ENCODE measurements around the gene CAMSAP1.

The CAMSAP1 gene

DNA sequence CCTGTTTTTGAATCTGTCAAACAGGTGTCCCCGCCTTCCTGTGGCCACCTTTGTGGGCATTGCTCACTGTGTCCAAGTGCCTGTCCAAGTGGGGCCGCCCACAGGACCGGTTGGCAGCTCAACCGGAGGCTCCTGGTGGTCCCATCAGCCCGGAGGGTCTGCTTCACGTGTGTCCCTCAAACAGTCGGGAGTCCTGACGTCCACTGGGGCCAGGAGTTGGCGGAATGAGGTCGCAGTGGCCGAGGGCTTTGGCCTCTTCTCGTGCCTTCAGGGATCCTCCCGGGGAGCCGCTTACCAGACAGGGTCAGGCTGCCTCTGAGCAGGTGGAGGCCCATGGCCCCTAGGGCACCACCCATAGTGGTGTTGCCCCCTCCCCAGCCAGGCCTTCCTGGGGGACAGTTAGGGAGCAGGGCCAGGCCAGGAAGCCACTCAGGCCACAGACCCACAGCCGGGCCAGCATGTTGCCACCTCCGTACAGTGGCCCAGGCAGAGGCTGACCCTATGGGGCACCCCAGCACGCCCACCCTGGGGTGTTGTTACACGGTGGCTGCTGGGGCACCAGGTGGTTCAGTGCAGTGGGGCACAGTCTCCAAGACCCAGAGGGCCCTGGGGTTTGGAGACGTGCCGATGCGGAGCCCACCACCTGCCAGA is 135.8 kb downstream of the CAMSAP1 start:
- DNase-seq: no peak

DNA sequence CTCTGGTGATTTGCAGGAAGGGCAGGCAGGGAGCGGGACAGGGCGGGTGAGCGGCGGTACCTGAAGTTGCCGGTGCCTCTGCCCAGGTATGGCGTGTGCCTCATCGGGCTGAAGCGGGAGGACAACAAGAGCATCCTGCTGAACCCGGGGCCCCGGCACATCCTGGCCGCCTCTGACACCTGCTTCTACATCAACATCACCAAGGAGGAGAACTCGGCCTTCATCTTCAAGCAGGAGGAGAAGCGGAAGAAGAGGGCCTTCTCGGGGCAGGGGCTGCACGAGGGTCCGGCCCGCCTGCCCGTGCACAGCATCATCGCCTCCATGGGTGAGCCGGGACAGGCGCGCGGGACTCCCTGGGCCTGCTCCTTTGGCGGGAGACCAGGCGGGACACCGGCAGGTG is 136.6 kb downstream of the CAMSAP1 start:
- no peak for DNase-seq

DNA sequence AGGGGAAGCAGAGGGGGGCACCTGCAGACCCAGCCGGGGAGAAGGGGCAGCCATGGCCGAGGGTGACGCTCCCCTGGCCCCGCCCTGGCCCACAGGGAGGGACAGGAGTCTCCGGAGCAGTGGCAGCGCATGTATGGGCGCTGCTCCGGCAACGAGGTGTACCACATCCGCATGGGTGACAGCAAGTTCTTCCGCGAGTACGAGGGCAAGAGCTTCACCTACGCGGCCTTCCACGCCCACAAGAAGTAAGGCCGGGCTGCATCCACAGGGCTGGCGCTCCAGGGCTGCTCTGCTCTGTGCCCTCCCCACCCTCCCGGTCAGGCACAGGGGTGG is 137.2 kb downstream of the CAMSAP1 start:
- DNase-seq: no peak

DNA sequence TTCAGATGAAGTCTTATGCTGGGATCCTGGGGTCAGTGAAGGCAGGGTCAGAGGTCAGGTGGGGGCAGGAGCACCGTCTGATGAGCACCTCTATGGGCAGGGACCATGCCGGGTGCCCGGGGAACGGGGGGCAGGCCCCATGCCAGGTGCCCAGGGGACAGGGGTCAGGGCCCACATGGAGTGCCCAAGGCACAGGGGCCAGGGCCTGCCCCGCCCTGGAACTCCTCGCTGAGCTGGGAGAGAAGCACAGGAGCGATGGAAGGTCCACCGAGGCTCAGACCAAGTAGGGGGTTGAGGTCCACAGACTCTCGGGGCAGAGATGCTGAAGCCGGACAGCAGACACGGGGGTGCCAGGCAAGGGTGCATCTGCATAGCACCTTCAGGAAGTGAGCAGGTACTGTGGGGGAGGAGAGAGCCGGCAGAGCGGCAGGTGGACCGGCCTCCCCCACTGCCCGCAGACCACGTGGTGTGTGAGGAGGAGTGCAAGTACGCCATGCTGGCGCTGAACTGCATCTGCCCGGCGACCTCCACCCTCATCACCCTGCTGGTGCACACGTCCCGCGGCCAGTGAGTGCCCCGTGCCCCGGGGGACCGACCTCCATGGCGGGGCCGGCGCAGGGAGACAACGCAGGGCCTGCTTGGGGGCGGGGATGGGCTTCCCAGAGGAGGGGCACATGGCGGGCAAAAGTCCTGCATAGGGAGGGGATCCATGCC is 137.7 kb downstream of the CAMSAP1 start:
- no peak for DNase-seq

DNA sequence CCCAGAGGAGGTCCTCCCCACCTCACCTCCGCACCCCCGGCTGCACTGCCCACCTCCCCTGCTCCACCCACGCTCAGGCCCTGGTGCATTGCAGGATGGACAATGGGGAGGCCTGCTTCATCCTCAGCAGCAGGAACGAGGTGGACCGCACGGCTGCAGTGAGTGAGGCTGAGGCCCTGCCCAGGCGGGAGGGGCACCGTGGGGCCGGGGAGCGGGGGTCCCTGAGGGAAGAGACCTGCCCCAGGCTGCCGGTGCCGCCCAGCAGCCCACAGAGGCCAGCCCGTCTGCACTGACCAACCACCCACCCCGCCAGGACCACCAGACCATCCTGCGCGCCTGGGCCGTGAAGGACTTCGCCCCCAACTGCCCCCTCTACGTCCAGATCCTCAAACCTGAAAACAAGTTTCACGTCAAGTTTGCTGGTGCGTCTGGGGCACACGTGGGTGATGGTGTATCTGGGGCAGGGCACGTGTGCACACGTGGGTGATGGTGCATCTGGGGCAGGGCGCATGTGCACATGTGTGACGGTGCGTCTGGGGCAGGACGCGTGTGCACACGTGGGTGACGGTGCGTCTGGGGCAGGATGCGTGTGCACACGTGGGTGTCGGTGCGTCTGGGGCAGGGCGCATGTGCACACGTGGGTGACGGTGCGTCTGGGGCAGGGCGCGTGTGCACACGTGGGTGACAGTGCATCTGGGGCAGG is 138.7 kb downstream of the CAMSAP1 start:
- DNase-seq: no peak

DNA sequence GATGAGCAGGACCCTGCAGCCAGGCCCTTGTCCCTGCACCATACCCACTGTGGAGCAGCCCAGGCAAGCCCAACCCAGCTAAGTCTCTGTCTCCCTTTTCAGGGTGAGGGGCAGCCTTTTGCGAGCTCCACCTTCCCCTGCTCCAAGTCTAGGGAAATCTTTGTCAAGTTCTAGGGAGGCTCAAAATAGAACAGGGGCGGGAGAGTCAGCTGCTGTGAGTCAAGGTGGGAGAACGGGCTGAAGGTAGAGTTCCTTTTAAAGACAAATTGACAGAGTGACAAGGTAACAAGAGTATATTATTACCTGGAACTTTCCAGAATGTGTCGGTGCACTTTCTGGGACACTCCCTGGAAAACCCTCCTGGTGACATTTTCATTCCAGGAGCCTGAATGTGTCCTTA is 140.6 kb downstream of the CAMSAP1 start:
- no peak for DNase-seq

DNA sequence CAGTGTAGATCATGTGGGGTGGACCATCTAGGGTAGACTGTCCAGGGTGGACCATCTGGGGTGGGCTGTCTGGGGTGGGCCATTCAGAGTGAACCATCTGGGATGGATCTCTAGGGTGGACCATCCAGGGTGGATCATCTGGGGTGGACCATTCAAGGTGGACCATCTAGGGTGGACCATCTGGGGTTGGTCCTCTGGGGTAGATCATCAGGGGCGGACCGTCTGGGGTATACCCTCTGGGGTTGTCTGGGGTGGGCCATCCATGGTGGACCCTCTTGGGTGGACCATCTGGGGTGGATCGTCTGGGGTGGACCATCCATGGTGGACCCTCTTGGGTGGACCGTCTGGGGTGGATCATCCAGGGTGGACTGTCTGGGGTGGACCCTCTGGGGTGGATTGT is 141.1 kb downstream of the CAMSAP1 start:
- DNase-seq: no peak

DNA sequence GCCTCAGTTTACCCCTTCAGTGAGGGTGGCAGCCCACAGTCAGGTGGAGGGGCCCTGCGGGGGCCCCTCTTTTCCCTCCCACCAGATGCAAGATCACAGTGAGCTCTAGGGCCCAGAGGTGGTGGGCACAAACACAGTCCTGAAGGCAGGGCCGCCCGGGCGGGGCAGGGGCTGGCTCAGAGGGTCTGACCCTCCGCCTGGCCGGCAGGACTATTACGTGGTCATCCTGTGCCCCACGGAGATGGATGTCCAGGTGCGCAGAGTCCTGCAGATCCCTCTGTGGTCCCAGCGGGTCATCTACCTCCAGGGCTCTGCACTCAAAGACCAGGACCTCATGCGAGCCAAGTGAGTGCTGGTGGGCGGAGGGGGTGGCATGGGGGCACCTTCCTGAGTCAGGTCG is 141.9 kb downstream of the CAMSAP1 start:
- DNase-seq: no peak

DNA sequence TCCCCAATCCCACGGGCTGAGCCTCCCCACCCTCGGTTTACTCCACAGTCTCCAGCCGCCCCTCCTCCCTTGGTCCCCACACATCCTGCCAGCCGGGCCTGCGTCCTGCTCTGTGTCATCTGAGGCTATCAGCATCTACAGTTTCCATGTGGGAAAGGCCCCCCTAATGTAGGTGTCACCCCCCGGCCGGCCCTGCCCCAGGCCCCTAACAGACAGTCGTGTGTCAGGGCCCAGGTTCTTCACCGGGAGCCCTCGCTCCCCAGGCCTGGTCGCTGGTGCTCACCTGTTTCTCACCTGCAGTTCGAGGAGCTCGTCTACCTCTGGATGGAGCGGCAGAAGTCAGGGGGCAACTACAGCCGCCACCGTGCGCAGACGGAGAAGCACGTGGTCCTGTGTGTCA is 142.6 kb downstream of the CAMSAP1 start:
- DNase-seq: no peak

DNA sequence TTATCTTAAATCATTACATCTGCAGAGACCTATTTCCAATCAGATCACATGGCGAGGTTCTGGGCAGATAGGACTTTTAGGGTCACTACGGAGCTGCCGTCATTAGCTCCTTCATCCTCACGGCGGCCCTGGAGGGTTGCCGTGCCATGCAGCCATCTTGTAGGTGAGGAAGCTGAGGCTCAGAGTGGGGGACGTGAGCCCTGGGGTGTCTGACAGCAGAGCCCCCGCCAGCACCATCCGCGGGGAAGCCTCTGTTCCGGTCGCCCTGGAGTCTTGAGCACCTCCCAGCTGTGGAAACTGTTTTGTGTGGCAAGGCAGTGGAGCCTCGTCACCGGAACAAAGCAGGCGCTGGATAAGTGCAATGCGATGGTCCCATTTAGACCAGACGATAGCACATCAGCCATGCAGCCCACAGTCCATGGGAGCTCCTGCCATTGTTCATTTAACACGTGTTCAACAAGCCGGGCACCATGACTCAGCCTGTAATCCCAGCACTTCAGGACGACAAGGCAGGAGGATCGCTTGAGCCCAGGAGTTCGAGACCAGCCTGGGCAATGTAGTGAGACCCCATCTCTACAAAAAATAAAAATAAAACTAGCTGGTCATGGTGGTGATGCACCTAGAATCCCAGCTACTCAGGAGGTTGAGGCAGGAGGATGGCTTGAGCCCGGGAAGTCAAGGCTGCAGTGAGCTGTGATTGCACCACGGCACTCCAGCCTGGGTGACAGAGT is 143.5 kb downstream of the CAMSAP1 start:
- DNase-seq: no peak

DNA sequence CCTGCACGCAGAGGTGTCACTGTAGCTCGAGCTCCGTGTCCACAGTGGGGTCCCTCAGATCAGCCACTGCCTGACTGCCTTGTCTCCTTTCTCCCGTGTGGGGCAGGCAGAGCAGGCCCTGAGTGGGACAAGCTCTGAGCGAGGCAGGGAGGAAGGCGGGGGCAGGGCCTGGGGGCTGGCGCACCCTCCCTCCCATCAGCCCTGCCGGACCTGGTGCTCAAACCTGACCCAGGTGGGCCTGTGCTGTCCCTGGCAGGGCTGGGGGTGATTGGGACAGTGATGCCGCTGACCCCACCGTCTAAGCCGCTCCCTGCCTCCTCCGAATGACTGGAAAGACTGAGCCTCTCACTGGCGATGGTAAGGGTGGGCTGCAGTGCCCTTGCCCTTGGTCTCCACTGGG is 144.4 kb downstream of the CAMSAP1 start:
- DNase-seq: no peak

DNA sequence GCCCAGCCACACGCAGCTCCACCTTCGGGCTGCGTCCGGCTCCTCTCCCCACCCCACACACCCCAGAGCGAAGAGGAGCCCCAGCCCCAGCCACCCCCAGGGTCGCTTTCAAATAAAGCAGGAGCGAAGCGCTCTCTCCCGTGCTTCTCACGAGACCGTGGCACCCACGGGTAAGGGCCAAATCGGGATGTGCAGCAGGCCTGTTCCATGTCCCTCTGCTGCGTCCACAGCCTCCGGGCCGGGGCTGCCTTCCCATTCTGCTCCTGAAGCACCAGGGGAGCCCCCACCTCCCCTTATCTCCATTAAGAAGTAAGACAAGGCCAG is 145.5 kb downstream of the CAMSAP1 start:
- DNase-seq: no peak

DNA sequence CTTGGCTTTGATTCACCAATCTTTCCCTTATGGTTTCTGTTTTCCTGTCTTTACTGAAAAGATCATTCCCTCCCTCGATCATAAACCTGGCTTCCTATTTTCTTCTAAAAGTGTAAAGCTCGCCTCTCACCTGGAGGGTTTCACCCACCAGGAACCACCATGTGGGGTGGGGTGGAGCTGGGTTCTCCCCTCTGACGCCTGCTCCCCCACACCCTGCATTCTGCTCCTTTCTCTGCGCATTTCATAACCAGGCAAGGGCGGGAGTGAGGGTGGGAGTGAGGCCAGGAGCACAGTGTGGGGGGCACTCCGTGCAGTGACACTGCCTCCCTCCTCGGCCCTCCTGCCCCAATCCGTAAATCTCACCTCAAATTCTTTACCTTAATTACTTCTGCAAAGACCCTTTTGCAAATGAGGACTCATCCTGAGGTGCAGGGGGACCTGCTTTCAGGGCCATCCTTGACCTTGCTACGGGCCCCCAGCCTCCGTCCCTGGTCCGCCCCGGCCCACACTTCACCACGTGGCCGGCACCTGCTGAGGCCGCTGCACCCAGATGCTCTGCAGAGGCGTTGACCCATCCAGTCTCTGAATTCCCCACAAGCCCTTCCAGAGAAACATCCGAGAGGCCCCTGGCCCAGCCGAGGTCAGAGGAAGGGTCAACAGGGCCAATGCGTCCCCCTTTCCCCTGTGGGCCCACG is 146.0 kb downstream of the CAMSAP1 start:
- DNase-seq: no peak

DNA sequence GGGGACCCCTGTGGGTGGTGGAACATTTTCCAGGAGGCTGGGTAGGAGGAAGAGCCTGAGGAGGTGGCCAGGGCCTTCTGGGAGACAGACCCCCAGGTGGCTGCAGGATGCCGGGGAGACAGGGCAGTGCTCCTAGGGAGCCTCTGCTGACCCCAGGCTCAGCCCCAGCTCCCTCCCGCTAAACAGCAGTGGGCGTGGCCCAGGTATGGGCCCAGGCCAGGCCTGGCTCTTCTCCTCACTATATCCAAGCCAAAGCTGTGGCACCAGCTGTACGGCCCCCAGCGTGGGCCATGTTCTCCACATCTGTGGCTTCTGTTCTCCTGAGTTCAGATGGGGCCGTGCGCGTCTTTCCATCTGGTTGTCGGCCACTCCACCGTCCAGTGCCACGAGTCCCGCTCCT is 146.9 kb downstream of the CAMSAP1 start:
- DNase-seq: no peak

DNA sequence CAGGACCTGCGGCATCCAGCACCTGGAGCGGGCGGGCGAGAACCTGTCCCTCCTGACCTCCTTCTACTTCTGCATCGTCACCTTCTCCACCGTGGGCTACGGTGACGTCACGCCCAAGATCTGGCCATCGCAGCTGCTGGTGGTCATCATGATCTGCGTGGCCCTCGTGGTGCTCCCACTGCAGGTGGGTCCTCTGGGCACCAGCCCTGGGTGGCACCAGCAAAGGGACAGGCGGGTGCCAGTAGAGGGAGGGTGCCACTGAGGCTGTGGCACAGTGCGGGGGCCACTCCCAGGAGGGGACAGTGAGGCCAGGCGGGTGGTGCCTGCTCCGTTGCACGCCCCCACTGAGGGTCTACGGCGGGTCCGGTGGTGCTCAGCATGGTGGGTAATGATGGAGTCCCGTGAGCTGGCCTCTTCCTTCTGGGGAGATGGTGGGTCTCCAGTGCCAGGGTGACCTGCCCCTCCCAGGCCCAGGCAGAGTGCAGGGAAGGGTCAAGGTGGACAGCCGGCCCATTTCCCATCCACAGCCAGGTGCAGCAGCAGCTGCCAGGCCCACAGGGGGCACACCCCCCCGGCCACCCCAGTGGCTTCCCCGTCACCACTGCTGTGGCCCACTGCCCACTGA is 147.6 kb downstream of the CAMSAP1 start:
- DNase-seq: no peak

DNA sequence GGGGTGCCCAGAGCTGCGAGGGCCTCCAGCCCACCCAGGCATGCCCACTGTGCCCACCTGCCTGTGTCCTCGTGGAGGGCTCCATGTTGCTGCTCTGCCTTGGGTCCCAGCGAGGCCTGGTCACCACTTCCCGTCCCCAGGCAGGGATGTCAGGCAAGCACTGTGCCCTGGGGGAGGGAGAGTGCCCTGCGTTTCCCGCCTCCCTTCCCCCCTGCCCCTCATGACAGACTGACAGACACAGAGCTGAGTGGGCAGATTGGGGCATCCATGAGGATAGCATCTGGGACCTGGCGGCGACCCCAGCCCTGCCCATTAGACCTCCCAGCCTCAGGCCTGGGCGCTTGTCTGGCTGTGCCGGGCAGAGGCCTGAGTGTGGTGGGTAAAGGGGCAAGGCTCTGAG is 148.5 kb downstream of the CAMSAP1 start:
- DNase-seq: no peak

Measured in DMS79 (cell line).